ENCODE results near the gene HSPA1L. TPM values are rescaled to one million over a fixed set of nuclear protein-coding genes. Genes with fewer than 3 reads are reported as not detected.
A peak's percentile ranks its signal among the peaks of the same experiment; 100 is the strongest.

The HSPA1L gene
- total RNA-seq, 1 experiment from 2014 or later, result 0.75 TPM

- DNase-seq (ENCODE audit: low spot score), result no peak
- in situ Hi-C loops (cut with HindIII; ENCODE audit: low sequenced_read_pairs), result no loop called here
Measured at GRCh38 chr6:31792761-31793171, 22.3 kb downstream of the HSPA1L start.

DNA sequence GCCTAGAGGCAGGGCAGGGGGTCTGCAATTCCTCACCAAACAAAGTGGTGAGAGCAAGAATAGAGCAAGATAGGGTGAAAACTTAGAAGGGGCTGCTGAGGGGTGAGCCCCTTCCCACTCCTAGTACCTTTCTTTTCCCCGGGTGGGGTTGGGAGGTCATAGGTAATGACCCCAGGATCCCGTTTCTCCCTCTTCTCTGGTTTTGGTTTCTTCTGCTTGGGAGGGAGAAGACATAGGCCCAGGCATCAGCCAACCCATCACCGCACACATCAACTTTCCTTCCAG is 23.1 kb downstream of the HSPA1L start:
- DNase-seq (ENCODE audit: low spot score), result no peak
- in situ Hi-C loops (cut with HindIII; ENCODE audit: low sequenced_read_pairs), result no loop called here

GRCh38 chr6:31791324-31792089 is 23.6 kb downstream of the HSPA1L start:
- DNase-seq (ENCODE audit: low spot score), result peak; percentile 60
- in situ Hi-C loops (cut with HindIII; ENCODE audit: low sequenced_read_pairs), result no loop called here

DNA sequence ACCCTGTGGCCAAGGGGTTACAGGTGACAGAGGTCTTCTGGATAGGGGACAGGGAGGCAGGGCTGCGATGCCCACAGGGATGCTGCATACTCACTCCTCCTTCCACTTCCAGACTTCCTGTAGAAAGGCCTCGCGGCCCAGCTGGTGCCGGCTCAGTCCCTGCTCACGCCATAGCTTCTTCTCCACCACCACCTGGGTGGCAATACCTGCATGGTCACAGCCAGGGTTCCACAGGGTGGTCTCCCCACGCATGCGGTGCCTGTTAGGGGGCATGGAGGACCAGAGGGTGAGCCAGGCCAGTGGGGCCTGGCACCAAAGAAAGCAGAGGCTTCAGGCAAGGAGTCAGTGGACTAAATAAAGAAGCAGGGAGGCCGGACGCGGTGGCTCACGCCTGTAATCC is 29.6 kb downstream of the HSPA1L start:
- in situ Hi-C loops (cut with HindIII; ENCODE audit: low sequenced_read_pairs), result no loop called here
- no peak for DNase-seq (ENCODE audit: low spot score)

GRCh38 chr6:31784098-31784925 is 30.8 kb downstream of the HSPA1L start:
- in situ Hi-C loops (cut with HindIII; ENCODE audit: low sequenced_read_pairs), result no loop called here
- no peak for DNase-seq (ENCODE audit: low spot score)

DNA sequence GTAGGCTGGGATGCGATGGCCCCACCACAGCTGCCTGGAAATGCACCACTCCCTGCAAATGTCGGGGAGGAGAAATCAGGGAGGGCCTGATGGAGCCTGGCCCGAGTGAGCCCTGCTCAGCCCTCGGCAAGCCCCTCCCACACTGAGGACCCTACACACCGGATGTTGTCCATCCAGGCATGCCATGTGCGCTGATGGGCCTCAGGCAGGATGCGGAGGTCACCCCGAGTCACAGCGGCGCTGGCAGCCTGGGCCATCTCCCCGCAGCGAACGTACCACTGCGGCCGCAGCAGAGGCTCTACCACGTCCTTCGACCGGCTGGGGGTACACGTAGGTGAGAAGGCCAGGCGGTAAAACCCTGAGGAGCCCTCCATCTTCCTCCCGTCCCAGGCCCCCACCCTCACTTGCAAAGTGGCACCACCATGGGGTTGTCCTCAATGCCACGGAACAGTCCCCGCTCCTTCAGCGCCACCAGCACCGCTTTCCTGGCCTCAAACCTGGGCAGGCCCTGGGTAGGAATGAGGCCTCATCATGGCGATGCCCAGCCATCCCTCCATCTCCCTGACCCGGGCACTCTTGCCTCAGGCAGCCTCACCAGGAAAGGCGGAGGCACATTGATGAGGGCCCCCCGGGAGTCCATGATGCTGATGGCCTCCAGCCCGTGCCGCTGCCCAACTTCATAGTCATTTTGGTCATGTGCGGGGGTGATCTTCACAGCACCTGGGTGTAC is 32.8 kb downstream of the HSPA1L start:
- no peak for DNase-seq (ENCODE audit: low spot score)
- in situ Hi-C loops (cut with HindIII; ENCODE audit: low sequenced_read_pairs), result no loop called here

GRCh38 chr6:31781244-31782125 is 33.6 kb downstream of the HSPA1L start:
- DNase-seq (ENCODE audit: low spot score), result no peak
- in situ Hi-C loops (cut with HindIII; ENCODE audit: low sequenced_read_pairs), result no loop called here

DNA sequence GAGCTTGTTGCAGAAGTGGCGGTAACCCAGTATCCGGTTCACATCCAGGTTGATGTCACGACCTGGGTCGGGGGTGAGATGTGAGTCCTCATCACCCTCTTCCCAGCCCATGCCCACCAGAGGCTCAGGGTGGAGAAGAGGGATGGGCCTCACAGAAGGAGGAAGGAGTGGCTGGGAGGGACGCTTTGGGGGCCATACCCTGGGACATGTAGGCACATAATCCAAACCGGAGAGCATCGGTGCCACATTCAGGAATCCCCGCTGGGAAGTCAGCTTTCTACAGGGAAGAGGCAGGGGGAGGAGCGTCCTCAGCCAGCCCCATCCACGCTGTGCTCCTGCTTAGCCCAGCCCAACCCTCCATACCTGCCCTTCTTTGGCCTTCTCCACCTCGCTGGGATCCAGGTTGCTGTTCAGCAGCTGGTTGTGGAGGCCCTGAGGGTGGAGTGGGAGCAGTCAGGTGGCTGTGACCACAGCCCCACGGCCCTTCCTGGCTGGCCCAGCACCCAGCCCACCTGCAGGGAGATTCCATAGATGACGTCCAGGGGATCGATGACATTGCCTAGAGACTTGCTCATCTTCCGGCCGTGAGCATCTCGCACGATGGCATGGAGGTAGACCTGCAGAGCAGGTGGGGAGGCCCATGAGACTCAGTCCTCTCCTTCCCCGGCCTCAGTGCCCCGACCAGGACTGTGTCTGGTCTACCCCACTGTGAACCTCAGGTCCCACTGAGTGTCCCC is 34.4 kb downstream of the HSPA1L start:
- in situ Hi-C loops (cut with HindIII; ENCODE audit: low sequenced_read_pairs), result no loop called here

DNA sequence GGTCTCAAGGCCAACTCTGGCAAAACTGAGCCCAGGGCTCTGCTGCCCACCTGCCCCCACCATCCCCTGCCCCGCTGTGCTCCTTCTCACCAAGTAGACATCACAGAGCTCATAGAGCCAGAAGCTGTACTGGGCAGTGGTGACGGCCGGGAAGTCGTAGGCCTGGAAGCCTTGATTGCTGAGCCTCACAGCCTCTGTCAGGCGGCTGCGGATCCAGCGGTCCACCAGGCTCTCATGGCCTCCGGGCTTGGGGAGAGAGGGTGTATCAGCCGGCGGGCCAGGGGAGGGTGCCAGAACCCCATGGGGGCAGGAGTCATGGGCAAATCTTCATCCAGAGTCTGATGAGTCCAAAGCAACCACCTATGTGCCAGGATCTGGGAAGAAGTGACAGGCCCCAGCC is 35.2 kb downstream of the HSPA1L start:
- in situ Hi-C loops (cut with HindIII; ENCODE audit: low sequenced_read_pairs), result no loop called here
- no peak for DNase-seq (ENCODE audit: low spot score)

More for the DNA sequence above, 34.4 kb downstream of the HSPA1L start:
- no peak for DNase-seq (ENCODE audit: low spot score)

DNA sequence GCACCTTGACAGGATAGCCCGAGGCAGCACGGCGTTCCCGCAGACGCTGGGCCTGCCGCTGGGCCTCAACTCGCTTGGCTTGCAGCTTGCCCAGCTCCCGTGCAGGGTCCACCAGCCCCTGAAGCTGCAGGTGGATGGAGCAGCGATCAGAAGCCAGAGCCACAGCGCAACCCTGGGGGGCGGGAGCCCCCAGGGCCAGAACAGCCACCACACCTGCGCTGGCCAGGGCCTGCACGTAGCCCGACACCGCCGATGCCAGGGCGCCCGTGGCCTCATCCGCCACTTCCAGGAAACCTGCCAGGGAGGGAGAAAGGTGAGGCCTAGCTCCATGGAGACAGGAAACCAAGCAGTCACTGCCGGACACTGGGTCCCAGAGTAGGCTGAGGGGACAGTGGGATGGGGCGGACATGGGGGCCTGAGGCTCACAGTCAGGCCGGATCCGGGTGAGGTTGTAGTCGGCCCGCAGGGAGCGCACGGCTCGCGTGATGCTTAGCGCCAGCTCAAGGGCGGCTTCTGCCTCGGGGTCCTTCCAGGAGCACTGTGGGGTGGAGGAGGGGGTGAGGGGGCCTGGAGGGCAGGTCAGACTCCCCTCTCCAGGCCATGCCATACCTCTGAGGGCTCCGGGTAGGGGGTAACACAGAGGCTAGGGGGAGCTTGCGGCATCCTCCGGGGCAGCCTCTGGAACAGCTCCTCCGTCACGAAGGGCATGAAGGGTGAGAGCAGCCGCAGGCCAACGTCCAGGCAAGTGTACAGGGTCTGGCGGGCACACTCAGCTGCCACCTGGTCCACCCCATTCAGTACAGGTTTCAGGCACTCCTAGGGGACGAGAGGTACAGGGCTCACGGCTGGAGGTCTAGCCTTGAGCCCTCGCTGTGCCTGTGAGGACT is 35.8 kb downstream of the HSPA1L start:
- no peak for DNase-seq (ENCODE audit: low spot score)
- in situ Hi-C loops (cut with HindIII; ENCODE audit: low sequenced_read_pairs), result no loop called here

DNA sequence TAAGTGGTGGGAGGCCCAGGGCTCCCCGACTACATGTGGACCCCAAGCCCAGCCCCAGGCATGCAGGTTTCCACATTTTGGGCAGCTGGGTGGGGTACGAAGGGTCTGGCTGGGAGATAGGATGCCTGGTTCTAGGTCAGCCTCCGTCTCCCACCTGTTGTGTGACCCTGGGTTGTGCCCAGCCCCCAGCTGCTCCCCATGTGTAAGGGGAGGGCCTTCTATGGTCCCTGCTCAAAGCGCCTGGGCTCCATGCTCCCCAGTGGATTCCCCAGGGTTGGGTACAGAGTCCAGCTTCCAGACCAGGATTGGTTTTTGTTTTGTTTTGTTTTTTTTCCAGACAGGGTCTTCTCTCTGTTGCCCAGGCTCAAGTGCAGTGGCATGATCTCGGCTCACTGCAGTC is 36.9 kb downstream of the HSPA1L start:
- in situ Hi-C loops (cut with HindIII; ENCODE audit: low sequenced_read_pairs), result no loop called here
- no peak for DNase-seq (ENCODE audit: low spot score)

DNA sequence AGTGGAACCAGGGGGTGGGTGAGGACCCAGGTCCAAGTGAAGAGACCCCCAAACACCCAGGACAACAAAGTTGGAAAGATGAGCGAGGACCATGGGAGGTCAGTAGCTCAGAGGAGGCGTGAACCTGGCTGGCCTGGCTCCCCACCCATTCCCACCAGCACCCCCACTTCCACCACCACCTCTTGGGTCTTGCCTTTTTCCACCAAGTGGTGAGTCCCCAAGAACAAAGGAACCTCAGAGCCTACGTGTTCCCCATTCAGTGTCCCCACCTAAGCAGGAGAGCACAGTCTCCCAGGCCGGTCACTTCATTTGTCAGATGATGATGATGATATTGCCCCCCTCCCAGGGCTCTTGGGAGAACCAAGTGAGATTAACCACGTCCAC is 37.4 kb downstream of the HSPA1L start:
- DNase-seq (ENCODE audit: low spot score), result no peak
- in situ Hi-C loops (cut with HindIII; ENCODE audit: low sequenced_read_pairs), result no loop called here

GRCh38 chr6:31776989-31777666 is 38.0 kb downstream of the HSPA1L start, which contains the start of gene VWA7:
VWA7 (minus strand) TSS chr6:31777328; CDS start chr6:31776779, 549 bp downstream.
- peak; percentile 69 for DNase-seq (ENCODE audit: low spot score)
- in situ Hi-C loops (cut with HindIII; ENCODE audit: low sequenced_read_pairs), result no loop called here

DNA sequence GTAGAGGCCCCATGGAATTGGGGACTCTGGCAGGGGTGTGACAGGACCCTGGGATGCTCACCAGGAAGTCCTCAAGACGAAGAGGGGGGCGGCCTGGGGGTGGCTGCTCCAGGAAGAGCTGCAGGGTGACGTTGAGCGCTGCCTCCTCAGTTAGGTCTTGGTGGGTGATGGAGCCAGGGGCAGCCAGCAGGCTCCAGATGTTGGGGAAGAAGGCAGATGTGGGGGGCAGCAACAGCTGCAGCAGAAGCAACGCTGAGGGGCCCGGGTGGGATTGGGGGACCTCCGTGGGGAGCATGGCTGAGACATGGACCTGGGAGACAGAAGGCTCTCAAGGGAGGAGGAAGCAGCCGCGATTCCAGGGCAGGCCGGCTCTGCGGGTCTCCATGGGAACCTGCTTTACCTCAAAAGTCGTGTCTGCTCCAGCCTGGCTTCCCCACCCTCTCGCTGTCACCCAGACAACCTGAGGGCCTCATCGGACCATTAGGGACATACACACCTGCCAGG is 38.5 kb downstream of the HSPA1L start:
- in situ Hi-C loops (cut with HindIII; ENCODE audit: low sequenced_read_pairs), result no loop called here

DNA sequence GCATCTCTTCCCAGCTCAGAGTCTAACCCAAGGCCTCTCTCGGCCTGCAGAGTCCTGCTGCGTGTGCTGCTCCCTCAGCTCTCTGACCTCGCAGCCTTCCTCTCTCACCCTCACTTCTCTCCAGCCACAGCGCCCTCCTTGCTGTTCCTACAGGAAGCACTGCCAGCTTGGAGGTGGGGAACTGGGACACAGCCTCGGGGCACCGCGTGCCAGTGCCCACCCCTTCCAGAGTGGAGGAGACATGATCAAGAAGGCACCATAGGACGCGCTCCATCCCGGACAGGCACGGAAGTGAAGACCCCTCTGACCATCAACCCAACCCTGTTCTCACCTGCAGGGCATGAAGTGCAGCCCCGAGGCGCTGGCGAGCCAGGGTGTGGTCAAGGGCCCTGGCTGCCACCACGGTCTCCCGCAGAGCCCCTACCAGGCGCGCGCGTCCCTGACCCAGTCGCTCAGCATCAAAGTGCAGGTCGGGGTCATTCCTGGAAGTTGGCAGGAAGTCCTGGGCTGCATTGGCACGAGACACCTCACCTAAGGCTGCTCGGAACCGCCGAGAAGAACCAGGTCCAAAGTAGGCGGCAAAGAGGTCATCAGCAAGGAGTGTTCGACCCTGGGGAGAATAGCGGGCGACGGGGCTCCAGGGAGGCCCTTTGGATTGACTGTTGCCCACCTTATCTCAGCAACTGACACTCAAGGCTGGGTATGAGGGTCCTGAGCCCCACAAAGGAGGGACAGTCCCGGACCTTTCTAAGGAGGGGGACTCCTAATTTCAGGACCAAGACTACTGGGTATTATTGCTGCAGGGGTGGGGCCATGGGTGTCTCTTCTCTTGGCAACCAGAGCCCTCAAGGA is 39.2 kb downstream of the HSPA1L start:
- peak; percentile 28 for DNase-seq (ENCODE audit: low spot score)
- in situ Hi-C loops (cut with HindIII; ENCODE audit: low sequenced_read_pairs), result no loop called here

More for the DNA sequence above, 38.5 kb downstream of the HSPA1L start:
- peak; percentile 44 for DNase-seq (ENCODE audit: low spot score)

DNA sequence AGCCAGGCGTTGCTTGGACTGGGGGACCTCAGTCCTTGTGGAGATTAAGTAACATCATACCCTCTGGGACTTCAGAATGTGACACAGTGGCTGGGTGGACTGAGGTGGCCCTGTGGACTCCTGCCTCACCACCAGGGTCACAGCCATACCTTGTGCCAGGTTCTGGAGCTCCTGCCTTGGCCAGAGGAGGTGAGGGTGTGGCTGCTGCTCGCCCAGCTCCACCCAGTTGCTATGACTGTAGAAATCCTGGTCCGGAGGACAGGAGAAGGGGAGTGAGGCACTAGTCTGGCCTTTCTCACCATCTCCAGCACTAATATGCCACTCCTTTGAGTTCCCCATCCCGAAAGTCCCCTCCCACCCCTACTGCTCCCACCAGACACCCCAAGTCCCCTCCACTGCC is 39.9 kb downstream of the HSPA1L start:
- in situ Hi-C loops (cut with HindIII; ENCODE audit: low sequenced_read_pairs), result no loop called here
- no peak for DNase-seq (ENCODE audit: low spot score)

All from G401 (cell line).